H1 (cell line): ENCODE measurements around the gene TOB1. TPM values are rescaled to one million over a fixed set of nuclear protein-coding genes. Genes with fewer than 3 reads are reported as not detected.

Experiments
- CTCF ChIA-PET: fragments of 300-600 bp; sonication (Branson Sonifier 250); formaldehyde crosslinking; loops from one replicate; lab custom pipeline; 2021; ENCODE audit not compliant: partially characterized antibody; lab: Charles Lee
- POLR2A ChIA-PET: fragments of 300-600 bp; sonication (Branson Sonifier 250); formaldehyde crosslinking; loops from one replicate; lab custom pipeline; 2021; ENCODE audit warnings: inconsistent platforms; ENCODE audit not compliant: partially characterized antibody; lab: Charles Lee
- DNase-seq, 2 experiments: peaks; one replicate each; pipeline versions ENCODE4 v3.0.0 to v3.0.0-alpha.2; 2010 to 2022; ENCODE audit warnings: low spot score in 2 of 2, low read depth in 1 of 2, mixed read lengths in 1 of 2
- FAIRE-seq: peaks from 2 replicates; lab custom pipeline; 2011; peaks lifted over from hg19 to GRCh38; lab: Jason Lieb, UNC
- H2AFZ ChIP-seq: 2 replicates; pipeline ENCODE4 v1.8.1; 2012; ENCODE audit warnings: low read length, inconsistent platforms
- H2AK5ac ChIP-seq: 2 replicates; pipeline ENCODE4 v1.6.1; 2013; ENCODE audit warnings: low read depth, low read length
- H2BK120ac ChIP-seq: replicated peaks from 2 replicates; pipeline ENCODE3; 2013; ENCODE audit warnings: low read depth, low read length, inconsistent platforms
- H2BK12ac ChIP-seq: 2 replicates; pipeline ENCODE4 v1.6.1; 2013; ENCODE audit warnings: low read depth, low read length
- H2BK15ac ChIP-seq: 2 replicates; pipeline ENCODE4 v1.6.1; 2013; ENCODE audit warnings: low read length
- H2BK20ac ChIP-seq: 2 replicates; pipeline ENCODE4 v1.6.1; 2013; ENCODE audit warnings: low read length
- H2BK5ac ChIP-seq: 2 replicates; pipeline ENCODE4 v1.6.1; 2013; ENCODE audit warnings: low read depth, low read length
- H3K14ac ChIP-seq: 2 replicates; pipeline ENCODE4 v1.6.1; 2013; ENCODE audit warnings: inconsistent platforms; ENCODE audit not compliant: insufficient read length
- H3K18ac ChIP-seq: 2 replicates; pipeline ENCODE4 v1.6.1; 2013; ENCODE audit warnings: low read length; ENCODE audit errors: extremely low read depth
- H3K23ac ChIP-seq: 2 replicates; pipeline ENCODE4 v1.6.1; 2013; ENCODE audit warnings: inconsistent platforms; ENCODE audit not compliant: insufficient read length
- H3K23me2 ChIP-seq: 2 replicates; pipeline ENCODE4 v1.6.1; 2013; ENCODE audit warnings: low read depth, low read length
- H3K27ac ChIP-seq: 2 replicates; pipeline ENCODE4 v1.6.1; 2011; ENCODE audit warnings: low read depth, low read length, inconsistent platforms
- H3K27me3 ChIP-seq, 4 experiments: replicated peaks in 1 of 4; 1 replicate in 1 of 4; 2 replicates in 3 of 4; pipeline versions ENCODE4 v1.6.1 to v1.8.1; 2011 to 2013; ENCODE audit warnings: low read length in 3 of 4, mild to moderate bottlenecking in 3 of 4, inconsistent platforms in 2 of 4, mixed read lengths in 2 of 4, moderate library complexity in 1 of 4; ENCODE audit not compliant: control insufficient read depth in 3 of 4, insufficient read depth in 3 of 4; ENCODE audit errors: extremely low read depth in 1 of 4
- H3K36me3 ChIP-seq, 4 experiments: 2 replicates each; pipeline versions ENCODE4 v1.6.1 to v1.8.1; 2011 to 2013; ENCODE audit warnings: mild to moderate bottlenecking in 4 of 4, low read length in 3 of 4, moderate library complexity in 2 of 4, control low read depth in 1 of 4, inconsistent platforms in 1 of 4; ENCODE audit not compliant: insufficient read depth in 4 of 4, control insufficient read depth in 2 of 4
- H3K4ac ChIP-seq: replicated peaks from 2 replicates; pipeline ENCODE3; 2013; ENCODE audit warnings: low read length, low read depth, mixed read lengths, inconsistent platforms; ENCODE audit not compliant: insufficient read length
- H3K4me1 ChIP-seq, 4 experiments: replicated peaks in 1 of 4; 1 replicate in 1 of 4; 2 replicates in 3 of 4; pipeline versions ENCODE4 v1.6.1 to v1.8.1; 2011 to 2013; ENCODE audit warnings: low read length in 3 of 4, inconsistent platforms in 2 of 4, mixed read lengths in 1 of 4; ENCODE audit not compliant: insufficient read depth in 4 of 4, control insufficient read depth in 3 of 4
- H3K4me2 ChIP-seq, 2 experiments: 2 replicates each; pipeline versions ENCODE4 v1.6.1 to v1.8.1; 2011 to 2013; ENCODE audit warnings: low read depth in 2 of 2, low read length in 2 of 2, control low read depth in 1 of 2, inconsistent platforms in 1 of 2, mild to moderate bottlenecking in 1 of 2; ENCODE audit not compliant: insufficient read depth in 1 of 2
- H3K4me3 ChIP-seq, 4 experiments: fragments of 200-600, 300-600 bp in 1 of 4; sonication (generic), shearing (Covaris generic), sonication (Bioruptor Twin) in 1 of 4; 2 replicates each; pipeline versions ENCODE4 v1.5.1 to v1.8.1; 2011 to 2016; ENCODE audit warnings: low read length in 4 of 4, low read depth in 3 of 4, control low read depth in 2 of 4, inconsistent platforms in 2 of 4, mild to moderate bottlenecking in 2 of 4, mixed read lengths in 1 of 4, moderate library complexity in 1 of 4; ENCODE audit not compliant: insufficient read depth in 2 of 4; ENCODE audit errors: extremely low read depth in 1 of 4
- H3K56ac ChIP-seq: replicated peaks from 2 replicates; pipeline ENCODE3; 2013; ENCODE audit warnings: low read depth, mild to moderate bottlenecking, mixed read lengths, low read length, inconsistent platforms; ENCODE audit not compliant: insufficient read length
- H3K79me1 ChIP-seq: 2 replicates; pipeline ENCODE4 v1.6.1; 2013; ENCODE audit warnings: low read depth, low read length, control low read depth
- H3K79me2 ChIP-seq, 2 experiments: 2 replicates each; pipeline versions ENCODE4 v1.6.1 to v1.8.1; 2012 to 2013; ENCODE audit warnings: low read length in 2 of 2, mild to moderate bottlenecking in 2 of 2, inconsistent platforms in 1 of 2; ENCODE audit not compliant: insufficient read depth in 2 of 2, control insufficient read depth in 1 of 2
- H3K9ac ChIP-seq, 4 experiments: replicated peaks in 1 of 4; 1 replicate in 1 of 4; 2 replicates in 3 of 4; pipeline versions ENCODE4 v1.6.1 to v1.8.1; 2011 to 2013; ENCODE audit warnings: low read depth in 3 of 4, low read length in 3 of 4, control low read depth in 2 of 4, mild to moderate bottlenecking in 2 of 4, moderate library complexity in 2 of 4, inconsistent platforms in 1 of 4; ENCODE audit errors: extremely low read depth in 1 of 4
- H3K9me3 ChIP-seq, 2 experiments: 2 replicates each; pipeline versions ENCODE4 v1.6.1 to v1.8.1; 2012 to 2013; ENCODE audit warnings: mild to moderate bottlenecking in 2 of 2, moderate library complexity in 2 of 2, control low read depth in 1 of 2, inconsistent platforms in 1 of 2, low read depth in 1 of 2, low read length in 1 of 2, mixed read lengths in 1 of 2; ENCODE audit not compliant: insufficient read depth in 2 of 2
- H4K20me1 ChIP-seq, 2 experiments: replicated peaks in 1 of 2; 2 replicates each; pipeline versions ENCODE3 to v1.8.1; 2011 to 2013; ENCODE audit warnings: inconsistent platforms in 2 of 2, low read length in 2 of 2, mild to moderate bottlenecking in 1 of 2; ENCODE audit not compliant: insufficient read depth in 2 of 2, control insufficient read depth in 1 of 2
- H4K5ac ChIP-seq: 2 replicates; pipeline ENCODE4 v1.6.1; 2013; ENCODE audit warnings: low read length, low read depth, mixed read lengths, inconsistent platforms; ENCODE audit not compliant: insufficient read length
- H4K8ac ChIP-seq: 2 replicates; pipeline ENCODE4 v1.8.0; 2013; ENCODE audit warnings: mild to moderate bottlenecking, moderate library complexity, low read length, inconsistent platforms; ENCODE audit not compliant: insufficient read depth; ENCODE audit errors: extremely low read depth
- H4K91ac ChIP-seq: replicated peaks from 2 replicates; pipeline ENCODE3; 2013; ENCODE audit warnings: low read length, mixed read lengths, inconsistent platforms; ENCODE audit not compliant: insufficient read length
- BCL11A ChIP-seq, 2 experiments: IDR thresholded peaks; one replicate each; pipeline ENCODE4 v1.6.1; 2011; ENCODE audit warnings: low read depth in 2 of 2, low read length in 2 of 2, mild to moderate bottlenecking in 2 of 2
- CBX5 ChIP-seq: fragments of 300-800, 300-1000 bp; sonication (generic); IDR thresholded peaks from 2 replicates; pipeline ENCODE4 v1.7.1; 2016; ENCODE audit warnings: antibody characterized with exemption, low read length, low read depth
- CHD2 ChIP-seq: IDR thresholded peaks from 2 replicates; pipeline ENCODE4 v1.6.1; 2012; ENCODE audit warnings: low read length, improper control_type of control experiment
- GABPA ChIP-seq: IDR thresholded peaks from 2 replicates; pipeline ENCODE4 v1.6.1; 2011; ENCODE audit warnings: mild to moderate bottlenecking, low read length, moderate library complexity, borderline replicate concordance; ENCODE audit not compliant: insufficient read depth
- GTF2F1 ChIP-seq: IDR thresholded peaks from 2 replicates; pipeline ENCODE4 v1.6.1; 2012; ENCODE audit warnings: low read depth, low read length, improper control_type of control experiment, borderline replicate concordance
- KDM4A ChIP-seq: IDR thresholded peaks from one replicate; pipeline ENCODE4 v1.7.1; 2012; ENCODE audit warnings: low read depth, mild to moderate bottlenecking, moderate library complexity, low read length, inconsistent platforms; ENCODE audit not compliant: severe bottlenecking
- MAFK ChIP-seq: IDR thresholded peaks from 2 replicates; pipeline ENCODE4 v1.6.1; 2012; ENCODE audit warnings: low read depth, mild to moderate bottlenecking, improper control_type of control experiment, low read length
- MAX ChIP-seq: IDR thresholded peaks from 2 replicates; pipeline ENCODE4 v1.6.1; 2012; ENCODE audit warnings: inconsistent platforms
- SIRT6 ChIP-seq: IDR thresholded peaks from one replicate; pipeline ENCODE4 v1.7.1; 2012; ENCODE audit warnings: low read length, inconsistent platforms
- SP2 ChIP-seq: IDR thresholded peaks from 2 replicates; pipeline ENCODE4 v1.6.1; 2012; ENCODE audit warnings: mild to moderate bottlenecking, low read length, inconsistent platforms
- TCF12 ChIP-seq: IDR thresholded peaks from 2 replicates; pipeline ENCODE4 v1.6.1; 2011; ENCODE audit warnings: low read depth, mild to moderate bottlenecking, low read length
- WGBS, 2 experiments: shearing (Covaris generic) in 1 of 2; methylation state at CpG; one replicate each; pipeline versions ENCODE4 v1.1.6 to v1.1.7; 2013 to 2015; ENCODE audit warnings: low lambda C conversion rate in 2 of 2, mixed read lengths in 2 of 2, inconsistent platforms in 1 of 2, low coverage in 1 of 2, missing lambda C conversion rate in 1 of 2; ENCODE audit not compliant: insufficient replicate concordance in 2 of 2, insufficient coverage in 1 of 2, insufficient read length in 1 of 2; ENCODE audit errors: extremely low coverage in 1 of 2, missing lambda C conversion rate in 1 of 2; 5-methylcytosine and 5-hydroxymethylcytosine counted together
- polyA plus RNA-seq, 7 experiments: library from polyadenylated mRNA; depleted of rRNA in 3 of 7; stranded (reverse) in 5 of 7; unstranded in 2 of 7; fragments of >200 nt in 5 of 7; fragments of 200-250 nt in 2 of 7; gene quantifications; 1 replicate in 5 of 7; 2 replicates in 1 of 7; 4 replicates in 1 of 7; pipeline versions ENCODE4 v1.2.1 to v1.2.3, GENCODE V29; 2011 to 2013; ENCODE audit warnings: missing spikeins in 2 of 7, mixed read lengths in 2 of 7
- total RNA-seq: library from RNA; stranded (reverse); fragmentation: NEBNext Ultra II Directional; extraction: Animal tissue kit (Norgen Biotek cat#: 25700); gene quantifications from 2 replicates; pipeline ENCODE4 v1.2.1, GENCODE V29; 2021

TOB1 gene
- total and polyA plus RNA-seq, 2 of the 8 experiments (the other 6 are each of a cell fraction or from before 2014, with no cell fraction given) = 14.4 to 20.8 TPM

GRCh38 chr17:50840311-50840851 is 25.8 kb downstream of the TOB1 start:
- no peaks in the 10 kb centered on the region for H3K9me3 ChIP-seq
- no peak overlapping the region; the same call in 1 of the 2 replicates for H2BK12ac ChIP-seq
- H3K79me2 ChIP-seq = no peaks in the 10 kb centered on the region
- H3K56ac ChIP-seq = no peak overlapping the region
- H2BK120ac ChIP-seq = no peak overlapping the region
- no peak overlapping the region for H3K14ac ChIP-seq
- no peaks in the 10 kb centered on the region for H4K20me1 ChIP-seq
- FAIRE-seq (no peak), DNase-seq (no peak)
- no peaks in the 10 kb centered on the region for H3K23me2 ChIP-seq
- H3K18ac ChIP-seq = no peak overlapping the region
- no peak overlapping the region for H2AFZ ChIP-seq
- no peaks in the 10 kb centered on the region for H3K27me3 ChIP-seq
- H2AK5ac ChIP-seq = no peak overlapping the region
- no peaks in the 10 kb centered on the region for H3K79me1 ChIP-seq
- CTCF ChIA-PET = interaction anchor here (0.7 to 31.7 kb wide), 15 partner anchors 8 to 108 kb away, joined by 3 to 735 read pairs (median 34); no protein-coding TSS in a partner anchor
- POLR2A ChIA-PET = interaction anchor here (1.0 to 1.1 kb wide), 3 partner anchors 23 to 67 kb away, joined by 3 to 4 read pairs (median 3); no protein-coding TSS in a partner anchor
- H2BK20ac ChIP-seq = no peak overlapping the region
- H4K91ac ChIP-seq = no peak overlapping the region
- no peak overlapping the region for H3K4me3 ChIP-seq
- H3K9ac ChIP-seq = no peak overlapping the region
- H2BK5ac ChIP-seq = no peak overlapping the region
- no peak overlapping the region for H3K4ac ChIP-seq
- H3K4me2 ChIP-seq = no peak overlapping the region
- WGBS, 2 experiments = 98% methylated on average over 25 of the region's 29 CpGs; no CpG with 5 or more reads in 1 of the 2 experiments
- TF ChIP-seq MAX (no peak), TCF12 (no peak), BCL11A (IDR thresholded peaks at IDR 0.05; ENCODE audit: low read depth in 2 of 2, low read length in 2 of 2) (no peak), GTF2F1 (no peak), CBX5 (no peak), KDM4A (no peak), GABPA (no peak), CHD2 (no peak), SP2 (no peak), SIRT6 (no peak), MAFK (no peak)
- no peak overlapping the region for H2BK15ac ChIP-seq
- H3K4me1 ChIP-seq = peaks cover 0 to 7% (median 2%) of the 10 kb centered on the region in 4 experiments; a peak in 3 of 7 replicates
- no peaks in the 10 kb centered on the region for H3K36me3 ChIP-seq
- peak overlapping the region; percentile 90 for H4K8ac ChIP-seq
- no peak overlapping the region for H4K5ac ChIP-seq
- H3K27ac ChIP-seq = no peak overlapping the region
- no peak overlapping the region for H3K23ac ChIP-seq
